ENCODE results near the gene TAF11L2.
"Not testable (repeated sequence)": the region's sequence is repeated elsewhere in the genome, so short reads cannot be mapped to it uniquely, and the experiment has no call there.

The TAF11L2 gene

GRCh38 chr5:17497931-17498330 lies at the start of gene TAF11L2:
Gene TAF11L2, plus strand, starts transcription at chr5:17498231.
- DNase-seq = not testable (repeated sequence)

GRCh38 chr5:17448877-17449276 lies 49.2 kb upstream of the TAF11L2 start:
- DNase-seq = no peak

GRCh38 chr5:17452936-17453335 lies 45.1 kb upstream of the TAF11L2 start:
- DNase-seq = no peak

- no peak for DNase-seq
Observed at GRCh38 chr5:17455942-17456341, 42.1 kb upstream of the TAF11L2 start.

GRCh38 chr5:17461793-17462192 lies 36.2 kb upstream of the TAF11L2 start:
- no peak for DNase-seq

- no peak for DNase-seq
Observed at GRCh38 chr5:17463653-17464052, 34.4 kb upstream of the TAF11L2 start.

- DNase-seq = no peak
Observed at GRCh38 chr5:17470064-17470463, 28.0 kb upstream of the TAF11L2 start.

- not testable (repeated sequence) for DNase-seq
Observed at GRCh38 chr5:17475064-17475463, 23.0 kb upstream of the TAF11L2 start.

- no peak for DNase-seq
Observed at GRCh38 chr5:17477043-17477442, 21.0 kb upstream of the TAF11L2 start.

- no peak for DNase-seq
Observed at GRCh38 chr5:17477573-17478265, 20.3 kb upstream of the TAF11L2 start.

GRCh38 chr5:17481378-17481777 lies 16.7 kb upstream of the TAF11L2 start:
- no peak for DNase-seq

- no peak for DNase-seq
Observed at GRCh38 chr5:17482790-17483189, 15.2 kb upstream of the TAF11L2 start.

GRCh38 chr5:17486464-17487173 lies 11.4 kb upstream of the TAF11L2 start:
- not testable (repeated sequence) for DNase-seq

- no peak for DNase-seq
Observed at GRCh38 chr5:17487174-17487512, 10.9 kb upstream of the TAF11L2 start.

- not testable (repeated sequence) for DNase-seq
Observed at GRCh38 chr5:17491257-17491656, 6.8 kb upstream of the TAF11L2 start.

GRCh38 chr5:17492770-17493169 lies 5.3 kb upstream of the TAF11L2 start:
- no peak for DNase-seq

- DNase-seq = no peak
Observed at GRCh38 chr5:17497446-17497845, 585 bp upstream of the TAF11L2 start.

- DNase-seq = no peak
Observed at GRCh38 chr5:17511775-17512325, 13.8 kb downstream of the TAF11L2 start.

GRCh38 chr5:17517526-17517925 lies 19.5 kb downstream of the TAF11L2 start:
- peak; percentile 8 for DNase-seq

GRCh38 chr5:17518067-17518466 lies 20.0 kb downstream of the TAF11L2 start, which contains the start of gene TAF11L3:
Gene TAF11L3, plus strand, starts transcription at chr5:17518367.
- not testable (repeated sequence) for DNase-seq

GRCh38 chr5:17519508-17519907 lies 21.5 kb downstream of the TAF11L2 start:
- DNase-seq = not testable (repeated sequence)

- not testable (repeated sequence) for DNase-seq
Observed at GRCh38 chr5:17521501-17521900, 23.5 kb downstream of the TAF11L2 start, which contains the start of gene TAF11L4. Gene TAF11L4, plus strand, starts transcription at chr5:17521801.

- not testable (repeated sequence) for DNase-seq
Observed at GRCh38 chr5:17524935-17525334, 26.9 kb downstream of the TAF11L2 start, which contains the start of gene TAF11L5. Gene TAF11L5, plus strand, starts transcription at chr5:17525235.

GRCh38 chr5:17526504-17526903 lies 28.5 kb downstream of the TAF11L2 start:
- not testable (repeated sequence) for DNase-seq

Measured in stimulated activated CD4-positive, alpha-beta T cell treated with anti-CD3 and anti-CD28 coated beads, Interleukin-4, amount 100 ng/mL, for 1 hour (primary cell).